Stimulated activated memory B cell treated with anti-CD40 and anti-IgM and Interleukin-4, amounts not matched to agents 10 μg/mL and 1 μg/mL and 100 μg/mL, for 72 hours (primary cell): ENCODE data around the gene RNASET2.
A peak's percentile ranks its signal among the peaks of the same experiment; 100 is the strongest.
"Not testable (repeated sequence)": the region's sequence is repeated elsewhere in the genome, so short reads cannot be mapped to it uniquely, and the experiment has no call there.

Source experiments
- ATAC-seq: fragments of 150-1000 bp; cut with Tn5 transposase; 2 replicates; pipeline ENCODE4 v1.10.0; 2021
- H3K27ac Mint-ChIP-seq: one replicate; pipeline ENCODE4 v1.8.0; 2022; ENCODE audit warnings: mild to moderate bottlenecking, mixed read lengths
- H3K27me3 Mint-ChIP-seq: one replicate; pipeline ENCODE4 v1.8.0; 2022; ENCODE audit warnings: mixed read lengths
- H3K36me3 Mint-ChIP-seq: one replicate; pipeline ENCODE4 v1.8.0; 2022; ENCODE audit warnings: mixed read lengths
- H3K4me1 Mint-ChIP-seq: one replicate; pipeline ENCODE4 v1.8.0; 2022; ENCODE audit warnings: mixed read lengths
- H3K4me3 Mint-ChIP-seq: one replicate; pipeline ENCODE4 v1.8.0; 2022; ENCODE audit warnings: mild to moderate bottlenecking, moderate library complexity, mixed read lengths
- H3K9me3 Mint-ChIP-seq: one replicate; pipeline ENCODE4 v1.8.0; 2022; ENCODE audit warnings: mixed read lengths

Gene RNASET2

GRCh38 chr6:166929542-166930189 is 26.7 kb downstream of the RNASET2 start:
- H3K9me3 Mint-ChIP-seq, result no peaks in the 10 kb centered on the region
- peaks cover 57% of the 10 kb centered on the region for H3K4me1 Mint-ChIP-seq
- H3K27me3 Mint-ChIP-seq, result no peaks in the 10 kb centered on the region
- peak overlapping the region; percentile 93 for H3K27ac Mint-ChIP-seq
- H3K36me3 Mint-ChIP-seq, result peaks cover 51% of the 10 kb centered on the region
- ATAC-seq, result peak; percentile 68
- peak overlapping the region; percentile 31 for H3K4me3 Mint-ChIP-seq

DNA sequence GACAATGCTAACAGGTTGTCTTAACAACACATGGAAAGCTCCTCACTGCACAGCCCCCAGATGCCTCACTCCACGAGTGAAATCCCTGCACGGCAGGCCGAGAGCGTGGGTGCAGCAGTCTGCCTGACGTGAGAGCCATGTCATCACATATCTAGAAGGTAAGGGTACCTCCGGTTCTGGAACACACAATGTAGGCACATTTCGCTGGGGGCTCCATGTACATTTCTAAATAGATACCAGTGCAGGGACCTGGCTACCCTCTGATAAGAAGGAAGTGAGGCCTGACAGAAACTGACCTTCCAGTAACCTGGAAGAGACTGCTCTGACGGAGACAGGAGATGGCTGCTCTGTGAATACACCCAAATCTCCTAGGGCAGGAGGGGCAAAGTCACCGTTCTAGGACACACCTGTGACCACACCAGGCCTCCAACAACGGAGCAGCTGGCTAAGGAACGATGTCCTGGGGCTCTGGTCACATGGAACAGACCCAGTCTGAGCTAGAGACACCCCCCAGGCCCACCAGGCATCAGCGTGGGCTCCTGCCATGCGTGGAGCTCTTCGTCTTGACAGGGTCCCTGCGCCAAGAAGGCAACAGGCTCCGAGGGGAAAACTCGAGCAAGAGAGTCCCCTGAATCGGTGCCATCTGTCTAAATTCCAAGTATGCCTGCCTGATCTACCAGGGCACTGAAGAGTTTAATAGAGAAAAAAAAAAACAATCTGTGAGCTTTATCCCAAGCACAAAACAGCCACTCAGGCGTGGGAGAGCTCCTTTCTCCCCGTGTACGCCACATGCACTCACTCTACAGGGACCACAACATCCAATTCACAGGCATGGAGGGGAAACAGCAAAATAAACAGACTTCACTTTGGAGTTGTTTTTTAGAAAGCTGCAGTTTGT is 27.5 kb downstream of the RNASET2 start:
- no peaks in the 10 kb centered on the region for H3K27me3 Mint-ChIP-seq
- peak overlapping the region; percentile 31 for H3K4me3 Mint-ChIP-seq
- peak overlapping the region; percentile 93 for H3K27ac Mint-ChIP-seq
- H3K9me3 Mint-ChIP-seq, result no peaks in the 10 kb centered on the region
- peaks cover 51% of the 10 kb centered on the region for H3K36me3 Mint-ChIP-seq
- peaks cover 57% of the 10 kb centered on the region for H3K4me1 Mint-ChIP-seq
- no peak for ATAC-seq

- Mint-ChIP-seq H3K4me1 (peaks cover 57% of the 10 kb centered on the region), H3K36me3 (peaks cover 51% of the 10 kb centered on the region), H3K27ac (peak overlapping the region; percentile 93), H3K27me3 (no peaks in the 10 kb centered on the region), H3K9me3 (no peaks in the 10 kb centered on the region), H3K4me3 (no peak overlapping the region)
- ATAC-seq, result no peak
These were observed 28.3 kb downstream of the RNASET2 start for GRCh38 chr6:166927935-166928643.

DNA sequence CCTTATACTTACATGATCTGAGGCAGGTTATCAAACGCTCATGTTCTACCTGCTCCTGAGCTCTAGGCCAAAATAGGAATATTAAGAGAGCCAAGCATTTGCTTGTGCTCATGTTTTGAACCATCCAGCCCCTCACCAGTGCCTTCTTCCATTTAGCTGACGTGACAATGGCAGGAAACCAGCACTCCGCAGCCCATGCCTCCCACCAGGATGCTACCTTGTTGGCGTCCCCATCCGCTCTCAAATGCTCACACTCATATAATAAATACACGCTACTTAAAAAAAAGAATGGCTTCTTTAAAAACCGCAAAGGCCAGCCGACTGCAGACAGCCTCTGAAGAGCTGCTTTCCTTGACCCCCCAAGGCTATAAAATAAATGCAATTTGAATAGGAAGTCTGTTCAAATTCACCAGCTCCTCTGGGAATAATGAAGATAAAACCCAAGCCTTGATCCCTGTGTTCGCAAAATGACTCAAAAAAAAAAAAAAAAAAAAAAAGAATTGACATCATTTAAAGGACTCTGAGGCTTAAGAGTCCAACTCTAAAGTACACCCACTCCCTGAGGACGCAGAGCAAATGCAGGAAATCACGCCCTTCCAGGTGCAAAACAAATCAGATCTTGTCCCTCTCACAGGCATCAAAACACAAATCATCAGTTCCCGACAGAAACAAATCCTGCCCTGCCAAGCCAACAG is 29.0 kb downstream of the RNASET2 start:
- H3K27ac Mint-ChIP-seq, result peak overlapping the region; percentile 78
- H3K4me3 Mint-ChIP-seq, result no peak overlapping the region

DNA sequence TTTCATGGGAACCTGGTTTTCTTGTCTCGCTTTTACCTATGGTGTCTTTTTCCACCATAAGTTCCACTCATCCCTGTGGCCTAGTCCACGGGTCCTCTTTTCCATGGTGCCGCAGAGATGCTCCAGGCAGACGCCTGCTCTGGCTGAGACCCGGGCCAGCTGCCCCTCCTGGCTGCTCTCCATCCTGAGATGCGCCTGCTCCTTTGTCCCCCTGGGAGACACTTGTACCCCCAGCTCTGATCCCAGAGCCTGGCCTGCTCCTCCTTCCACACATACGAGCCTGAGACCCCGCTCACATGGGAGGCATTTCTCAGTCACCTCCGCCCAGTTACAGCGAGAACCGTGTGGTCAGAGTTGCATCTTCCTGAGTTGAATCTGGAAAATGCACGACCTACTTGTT is 29.6 kb downstream of the RNASET2 start:
- no peaks in the 10 kb centered on the region for H3K9me3 Mint-ChIP-seq
- H3K36me3 Mint-ChIP-seq, result peaks cover 38% of the 10 kb centered on the region
- H3K27me3 Mint-ChIP-seq, result no peaks in the 10 kb centered on the region
- no peak overlapping the region for H3K4me3 Mint-ChIP-seq
- ATAC-seq, result no peak
- peak overlapping the region; percentile 78 for H3K27ac Mint-ChIP-seq
- peaks cover 45% of the 10 kb centered on the region for H3K4me1 Mint-ChIP-seq

More for the DNA sequence above, 29.0 kb downstream of the RNASET2 start:
- Mint-ChIP-seq H3K27me3 (no peaks in the 10 kb centered on the region), H3K9me3 (no peaks in the 10 kb centered on the region), H3K36me3 (peaks cover 45% of the 10 kb centered on the region), H3K4me1 (peaks cover 51% of the 10 kb centered on the region)
- no peak for ATAC-seq

- Mint-ChIP-seq H3K36me3 (peaks cover 31% of the 10 kb centered on the region), H3K4me3 (no peak overlapping the region), H3K27me3 (no peaks in the 10 kb centered on the region), H3K27ac (peak overlapping the region; percentile 10), H3K9me3 (no peaks in the 10 kb centered on the region), H3K4me1 (peaks cover 32% of the 10 kb centered on the region)
- ATAC-seq, result no peak
These were observed 31.0 kb downstream of the RNASET2 start for GRCh38 chr6:166925141-166925996.

GRCh38 chr6:166924531-166924930 is 31.8 kb downstream of the RNASET2 start:
- no peaks in the 10 kb centered on the region for H3K27me3 Mint-ChIP-seq
- H3K4me3 Mint-ChIP-seq, result no peak overlapping the region
- H3K36me3 Mint-ChIP-seq, result peaks cover 29% of the 10 kb centered on the region
- ATAC-seq, result no peak
- no peaks in the 10 kb centered on the region for H3K9me3 Mint-ChIP-seq
- H3K27ac Mint-ChIP-seq, result no peak overlapping the region
- H3K4me1 Mint-ChIP-seq, result peaks cover 24% of the 10 kb centered on the region

DNA sequence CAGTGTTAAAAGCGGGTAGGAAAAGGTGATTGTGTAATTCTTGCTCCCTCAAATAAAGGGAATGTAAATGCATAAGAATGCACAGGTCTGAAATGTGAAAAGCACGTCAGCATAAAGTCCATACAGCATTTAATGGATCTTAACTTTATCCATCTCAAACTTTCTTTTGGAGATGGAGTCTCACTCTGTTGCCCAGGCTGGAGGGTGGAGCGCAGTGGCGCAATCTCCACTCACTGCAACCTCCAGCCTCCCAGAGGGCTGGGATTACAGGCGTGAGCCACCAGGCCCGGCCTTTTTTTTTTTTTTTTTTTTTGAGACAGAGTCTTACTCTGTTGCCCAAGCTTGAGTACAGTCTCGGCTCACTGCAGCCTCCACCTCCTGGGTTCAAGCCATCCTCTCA is 33.4 kb downstream of the RNASET2 start:
- ATAC-seq, result no peak
- H3K4me3 Mint-ChIP-seq, result no peak overlapping the region
- H3K36me3 Mint-ChIP-seq, result peaks cover 26% of the 10 kb centered on the region
- peaks cover 17% of the 10 kb centered on the region for H3K4me1 Mint-ChIP-seq
- H3K9me3 Mint-ChIP-seq, result no peaks in the 10 kb centered on the region
- no peaks in the 10 kb centered on the region for H3K27me3 Mint-ChIP-seq
- H3K27ac Mint-ChIP-seq, result no peak overlapping the region

GRCh38 chr6:166921570-166921969 is 34.8 kb downstream of the RNASET2 start:
- peaks cover 12% of the 10 kb centered on the region for H3K36me3 Mint-ChIP-seq
- no peak overlapping the region for H3K4me3 Mint-ChIP-seq
- no peaks in the 10 kb centered on the region for H3K27me3 Mint-ChIP-seq
- peaks cover 7% of the 10 kb centered on the region for H3K4me1 Mint-ChIP-seq
- no peak for ATAC-seq
- no peaks in the 10 kb centered on the region for H3K9me3 Mint-ChIP-seq
- no peak overlapping the region for H3K27ac Mint-ChIP-seq

DNA sequence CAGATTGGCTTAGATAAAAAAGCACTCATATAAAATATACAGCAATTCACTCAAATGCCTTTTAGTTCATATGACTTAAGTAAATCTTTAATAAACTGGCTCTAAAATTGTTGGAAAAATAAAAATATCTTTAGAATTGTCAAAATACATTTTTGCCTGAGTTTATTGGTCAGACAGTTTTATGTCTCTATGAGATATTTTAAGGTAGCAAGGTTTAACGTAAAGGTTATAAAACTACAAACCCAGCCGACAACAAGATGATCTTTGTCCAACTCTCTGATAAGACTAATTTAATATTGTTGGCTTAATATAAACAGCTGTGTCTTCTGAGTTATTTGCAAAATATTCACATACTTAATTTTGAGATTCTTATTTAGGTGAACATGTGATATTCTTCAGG is 39.5 kb downstream of the RNASET2 start:
- Mint-ChIP-seq H3K27me3 (no peaks in the 10 kb centered on the region), H3K9me3 (no peaks in the 10 kb centered on the region), H3K27ac (no peak overlapping the region), H3K36me3 (peaks cover 24% of the 10 kb centered on the region), H3K4me1 (peaks cover 10% of the 10 kb centered on the region), H3K4me3 (no peak overlapping the region)
- ATAC-seq, result no peak

DNA sequence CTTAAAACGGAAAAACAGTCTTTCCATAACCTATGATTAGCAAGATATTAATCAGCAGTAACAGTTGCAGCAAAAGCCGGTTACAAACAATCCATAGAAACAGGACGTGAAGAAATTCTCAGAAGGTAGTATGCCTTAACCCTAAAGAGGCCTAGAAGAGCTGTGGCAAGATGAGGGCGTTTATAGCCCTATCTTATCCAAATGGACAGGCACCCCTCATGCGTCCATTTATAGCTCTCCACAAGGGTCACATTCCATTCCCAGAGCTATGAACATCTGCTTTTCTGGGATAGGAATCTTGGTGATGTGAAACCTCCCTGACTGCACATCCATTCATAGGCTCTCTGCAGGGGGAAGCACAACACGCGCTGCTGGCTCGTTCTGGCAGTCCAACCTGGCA is 40.9 kb downstream of the RNASET2 start:
- not testable (repeated sequence) for ATAC-seq, H3K4me3 Mint-ChIP-seq, H3K27ac Mint-ChIP-seq, H3K9me3 Mint-ChIP-seq, H3K27me3 Mint-ChIP-seq
- Mint-ChIP-seq H3K36me3 (peaks cover 24% of the 10 kb centered on the region), H3K4me1 (peaks cover 17% of the 10 kb centered on the region)

GRCh38 chr6:166914952-166915351 is 41.4 kb downstream of the RNASET2 start:
- peaks cover 24% of the 10 kb centered on the region for H3K36me3 Mint-ChIP-seq
- H3K9me3 Mint-ChIP-seq, H3K27me3 Mint-ChIP-seq, H3K27ac Mint-ChIP-seq, H3K4me3 Mint-ChIP-seq, ATAC-seq: not testable (repeated sequence)
- peaks cover 17% of the 10 kb centered on the region for H3K4me1 Mint-ChIP-seq

DNA sequence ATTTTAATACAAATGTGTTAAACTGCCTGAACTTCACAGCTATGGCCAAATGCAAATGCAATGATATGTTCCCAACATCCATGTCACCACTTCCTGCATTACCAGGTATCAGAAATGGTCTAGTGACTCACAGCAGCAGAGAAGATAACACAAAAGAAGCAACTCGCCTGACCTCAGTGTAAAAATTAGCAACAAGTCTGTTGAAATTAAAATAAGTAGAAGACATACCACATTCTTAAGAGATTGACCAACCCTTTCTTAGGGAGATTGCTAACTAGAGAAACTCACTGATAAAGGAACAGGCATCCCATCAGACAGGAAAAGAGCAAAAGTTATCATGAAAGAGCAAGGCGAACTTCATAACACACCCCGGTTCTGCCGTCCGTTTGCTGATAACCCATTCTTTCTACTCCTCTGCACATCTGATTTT is 45.1 kb downstream of the RNASET2 start:
- H3K4me3 Mint-ChIP-seq, result no peak overlapping the region
- H3K9me3 Mint-ChIP-seq, result no peaks in the 10 kb centered on the region
- H3K4me1 Mint-ChIP-seq, result peaks cover 48% of the 10 kb centered on the region
- H3K27ac Mint-ChIP-seq, result no peak overlapping the region
- H3K36me3 Mint-ChIP-seq, result peaks cover 19% of the 10 kb centered on the region
- no peaks in the 10 kb centered on the region for H3K27me3 Mint-ChIP-seq
- no peak for ATAC-seq

- Mint-ChIP-seq H3K36me3 (peaks cover 19% of the 10 kb centered on the region), H3K27me3 (no peaks in the 10 kb centered on the region), H3K4me3 (no peak overlapping the region), H3K27ac (no peak overlapping the region), H3K9me3 (no peaks in the 10 kb centered on the region), H3K4me1 (peaks cover 50% of the 10 kb centered on the region)
- no peak for ATAC-seq
These were observed 45.7 kb downstream of the RNASET2 start for GRCh38 chr6:166910601-166911000.
